Stimulated activated CD8-positive, alpha-beta memory T cell treated with anti-CD3 and anti-CD28 coated beads, Interleukin-7, amount 100 ng/mL, for 48 hours (primary cell): ENCODE results near the gene MTREX.

Experiments used
- DNase-seq, 2 donors: peaks; one replicate each; pipeline ENCODE4 v3.0.0-alpha.2; 2020; ENCODE audit warnings: low read depth in 1 of 2; ENCODE audit errors: extremely low read depth in 1 of 2

The MTREX gene

GRCh38 chr5:55467862-55468551, 160.2 kb downstream of the MTREX start:
- DNase-seq: no peak

GRCh38 chr5:55469839-55470238, 162.1 kb downstream of the MTREX start:
- no peak for DNase-seq

- DNase-seq: no peak
Observed at GRCh38 chr5:55470282-55470681, 162.5 kb downstream of the MTREX start.

- DNase-seq: no peak
Observed at GRCh38 chr5:55471468-55471867, 163.7 kb downstream of the MTREX start.

GRCh38 chr5:55472642-55473041, 164.9 kb downstream of the MTREX start:
- no peak for DNase-seq
